NT2/D1 (cell line): Measurements from ENCODE around the gene VWCE.

Source experiments
- DNase-seq: peaks from one replicate; pipeline ENCODE4 v3.0.0-alpha.2; 2011; ENCODE audit warnings: low read depth, low spot score
- H3K27me3 ChIP-seq: 2 replicates; pipeline ENCODE4 v1.6.0; 2011; ENCODE audit warnings: mild to moderate bottlenecking; ENCODE audit not compliant: insufficient read length, insufficient read depth
- H3K36me3 ChIP-seq: 2 replicates; pipeline ENCODE4 v1.6.1; 2011; ENCODE audit warnings: mild to moderate bottlenecking, low read length, mixed read lengths; ENCODE audit not compliant: insufficient read depth, insufficient read length
- H3K4me1 ChIP-seq: 2 replicates; pipeline ENCODE4 v1.5.1; 2011; ENCODE audit not compliant: insufficient read depth, insufficient read length
- H3K4me3 ChIP-seq: 2 replicates; pipeline ENCODE4 v1.5.1; 2011; ENCODE audit warnings: low read depth; ENCODE audit not compliant: insufficient read length
- H3K9ac ChIP-seq: 2 replicates; pipeline ENCODE4 v1.6.0; 2011; ENCODE audit warnings: low read depth; ENCODE audit not compliant: insufficient read length
- H3K9me3 ChIP-seq: 2 replicates; pipeline ENCODE4 v1.5.1; 2011; ENCODE audit warnings: mild to moderate bottlenecking, low read length; ENCODE audit not compliant: insufficient read depth
- SUZ12 ChIP-seq: IDR thresholded peaks from 2 replicates; pipeline ENCODE4 v1.6.1; 2011; ENCODE audit not compliant: insufficient read length, insufficient read depth; ENCODE audit errors: extremely low read depth
- YY1 ChIP-seq: IDR thresholded peaks from 2 replicates; pipeline ENCODE4 v1.6.1; 2011; ENCODE audit not compliant: insufficient read length, insufficient read depth
- ZNF274 ChIP-seq: IDR thresholded peaks from 2 replicates; pipeline ENCODE4 v1.6.1; 2011; ENCODE audit warnings: mild to moderate bottlenecking, low read depth, low read length

The VWCE gene

DNA sequence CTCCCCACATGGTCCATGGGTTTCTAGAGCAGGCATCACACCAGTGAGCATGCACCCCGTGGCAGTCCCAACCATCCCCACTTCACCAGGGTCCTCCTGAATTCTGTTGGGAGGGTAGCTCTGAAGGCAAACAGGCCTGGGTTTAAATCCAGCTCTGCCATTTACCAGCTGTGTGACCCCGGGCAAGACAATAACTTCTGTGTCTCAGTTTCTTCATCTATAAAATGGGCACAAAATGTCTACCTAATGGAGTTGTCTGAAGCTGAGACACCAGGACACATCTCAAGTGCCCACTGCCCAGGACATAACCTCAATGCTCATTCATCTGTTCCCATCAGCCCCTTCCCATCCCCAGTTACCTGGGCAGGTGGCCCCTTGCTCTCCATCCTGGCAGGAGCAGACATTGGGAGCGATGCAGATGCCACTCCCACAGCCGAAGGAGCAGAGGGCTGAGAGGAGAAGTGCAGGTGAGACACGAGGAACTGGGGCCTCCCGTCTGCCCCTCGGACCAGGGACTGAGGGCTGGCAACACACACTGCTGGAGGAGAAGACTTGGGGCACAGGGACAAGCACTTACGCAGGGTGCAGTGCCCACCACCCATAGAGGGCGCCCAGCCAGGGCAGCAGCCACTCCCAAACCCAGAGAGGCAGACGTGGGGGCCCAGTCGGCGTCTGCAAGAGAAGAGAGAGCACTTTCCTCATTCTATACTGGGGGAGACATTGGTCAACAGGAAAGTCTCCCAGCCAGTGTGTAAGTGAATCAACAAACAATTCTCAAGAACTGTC, 4.0 kb downstream of the VWCE start:
- H3K4me1 ChIP-seq, result peaks cover 8% of the 10 kb centered on the region
- no peak overlapping the region for H3K4me3 ChIP-seq
- no peak for DNase-seq
- peaks cover 25% of the 10 kb centered on the region for H3K36me3 ChIP-seq
- peaks cover 13% of the 10 kb centered on the region for H3K27me3 ChIP-seq
- no peak overlapping the region for H3K9ac ChIP-seq
- TF ChIP-seq ZNF274 (no peak), SUZ12 (no peak), YY1 (no peak)
- no peaks in the 10 kb centered on the region for H3K9me3 ChIP-seq

DNA sequence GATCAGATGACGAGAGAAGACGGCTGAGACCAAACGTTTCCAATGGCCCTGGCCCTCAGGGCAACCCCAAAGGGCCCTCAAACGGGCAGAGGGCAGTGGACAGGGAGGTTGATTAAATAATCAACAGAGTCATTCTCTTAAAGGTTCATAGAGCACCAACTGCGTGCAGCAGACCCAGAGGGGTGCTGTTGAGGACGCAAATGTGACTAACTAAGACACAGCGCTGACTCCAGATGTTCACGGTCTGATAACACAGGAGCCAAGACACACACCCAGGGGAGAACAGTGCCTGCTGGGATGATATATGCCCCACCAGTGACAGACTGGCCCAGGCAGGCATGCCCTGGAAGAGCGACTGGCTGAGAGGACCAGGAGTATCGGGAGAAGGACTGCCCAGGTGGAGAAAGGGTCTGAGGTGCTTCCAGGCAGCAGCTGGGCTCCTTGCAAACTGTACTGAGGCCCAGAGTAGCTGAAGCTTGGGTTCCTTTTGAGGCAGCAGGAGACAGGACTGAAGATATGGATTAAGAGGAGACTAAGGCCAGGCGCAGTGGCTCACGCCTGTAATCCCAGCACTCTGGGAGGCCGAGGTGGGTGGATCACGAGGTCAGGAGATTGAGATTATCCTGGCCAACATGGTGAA, 7.7 kb downstream of the VWCE start:
- H3K4me3 ChIP-seq, result no peak overlapping the region
- H3K4me1 ChIP-seq, result peaks cover 5% of the 10 kb centered on the region
- no peak for TF ChIP-seq SUZ12
- no peak for TF ChIP-seq YY1
- no peak for TF ChIP-seq ZNF274
- no peak overlapping the region for H3K9ac ChIP-seq
- peaks cover 59% of the 10 kb centered on the region for H3K36me3 ChIP-seq
- no peak for DNase-seq
- peaks cover 7% of the 10 kb centered on the region for H3K27me3 ChIP-seq
- no peaks in the 10 kb centered on the region for H3K9me3 ChIP-seq

DNA sequence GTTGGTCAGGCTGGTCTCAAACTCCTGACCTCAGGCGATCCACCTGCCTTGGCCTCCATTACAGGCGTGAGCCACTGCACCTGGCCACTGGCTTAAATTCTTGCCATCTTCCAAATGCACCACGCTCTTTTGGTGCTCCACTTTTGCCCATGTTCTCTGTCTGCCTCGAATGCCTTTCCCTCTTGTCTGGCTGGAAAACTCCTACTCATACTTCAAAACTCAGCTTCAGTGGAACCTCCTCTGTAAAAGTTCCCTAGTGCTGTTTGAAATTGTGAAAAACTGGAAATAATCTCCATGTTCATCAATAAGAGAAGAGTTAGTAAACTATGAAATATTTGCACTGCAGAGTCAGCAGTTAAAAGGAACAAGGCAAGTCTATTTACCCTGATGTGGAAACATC, 11.5 kb downstream of the VWCE start:
- DNase-seq, result no peak
- Histone ChIP-seq H3K36me3 (peaks cover 68% of the 10 kb centered on the region), H3K9me3 (no peaks in the 10 kb centered on the region), H3K4me1 (peaks cover 17% of the 10 kb centered on the region), H3K27me3 (peaks cover 13% of the 10 kb centered on the region), H3K4me3 (no peak overlapping the region), H3K9ac (no peak overlapping the region)
- TF ChIP-seq YY1 (no peak), ZNF274 (no peak), SUZ12 (no peak)

DNA sequence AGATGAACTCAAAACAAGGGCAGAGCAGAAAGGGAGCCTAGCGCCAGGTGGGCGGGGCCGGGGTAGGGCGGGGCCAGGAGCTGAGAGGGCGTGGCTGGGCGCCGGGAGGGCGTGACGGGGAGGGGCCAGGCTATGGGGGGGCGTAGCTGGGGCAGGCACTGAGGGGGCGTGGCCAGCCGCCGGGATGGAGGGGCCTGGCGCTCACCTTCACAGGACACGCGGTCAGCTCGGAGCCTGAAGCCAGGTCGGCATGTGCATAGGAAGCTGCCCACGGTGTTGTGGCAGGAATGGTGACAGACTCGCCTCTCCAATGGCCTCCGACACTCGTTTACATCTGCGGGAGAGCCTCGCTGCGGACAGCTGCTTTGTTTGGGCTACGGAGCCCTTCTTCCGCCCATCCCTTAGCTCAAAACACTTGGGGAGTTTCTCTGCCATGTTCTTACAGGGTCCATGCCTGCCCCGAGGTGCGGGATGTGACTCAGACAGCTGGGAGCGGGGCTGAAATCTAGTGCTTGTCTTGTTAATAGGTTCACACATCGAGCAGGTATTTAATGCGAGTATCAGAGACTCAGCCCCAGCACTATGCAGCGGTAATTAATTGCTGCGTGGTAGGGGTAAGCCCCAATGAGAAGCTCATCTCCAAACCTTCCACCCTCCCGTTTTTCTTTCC, 13.4 kb downstream of the VWCE start:
- peaks cover 56% of the 10 kb centered on the region for H3K36me3 ChIP-seq
- H3K4me3 ChIP-seq, result no peak overlapping the region
- peak overlapping the region; percentile 61 for H3K9ac ChIP-seq

DNA sequence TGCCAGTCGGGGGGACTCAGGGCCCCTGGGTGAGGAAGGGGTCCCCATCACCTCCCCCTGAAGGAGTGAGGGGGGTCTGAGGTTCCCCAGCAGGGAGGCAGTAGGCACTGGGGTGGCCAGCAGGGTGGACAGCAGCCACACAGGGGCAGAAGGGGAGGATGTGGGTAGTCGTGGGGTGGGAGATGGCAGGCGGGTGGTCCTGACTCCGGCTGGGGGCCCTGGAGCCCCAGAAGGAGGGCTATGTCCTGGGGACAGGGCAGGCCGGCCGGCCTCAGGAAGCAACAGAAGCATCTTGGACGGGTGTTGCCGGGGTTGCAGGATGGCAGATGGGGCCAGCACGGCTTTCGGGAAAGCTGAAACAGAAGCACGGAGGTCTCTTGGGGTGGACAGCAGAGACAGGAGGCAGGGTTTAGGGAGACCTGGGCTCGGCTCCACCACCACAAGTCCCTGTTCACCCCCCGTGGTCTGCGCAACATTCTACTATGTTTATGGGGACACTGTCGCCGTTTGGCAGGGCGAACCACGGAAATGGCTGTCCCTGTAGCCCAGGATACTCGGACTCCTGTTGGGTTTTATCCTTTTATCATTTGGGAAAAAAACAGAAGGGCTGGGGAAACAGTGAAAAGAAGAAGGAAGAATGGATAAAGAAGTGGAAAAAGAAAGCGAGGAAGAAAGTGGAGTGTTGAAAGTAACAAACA, 14.1 kb downstream of the VWCE start:
- H3K9ac ChIP-seq, result peak overlapping the region; percentile 59
- peaks cover 52% of the 10 kb centered on the region for H3K36me3 ChIP-seq
- H3K27me3 ChIP-seq, result peaks cover 13% of the 10 kb centered on the region
- DNase-seq, result no peak
- TF ChIP-seq YY1, result no peak
- TF ChIP-seq ZNF274, result no peak
- TF ChIP-seq SUZ12, result no peak
- H3K4me3 ChIP-seq, result no peak overlapping the region
- H3K9me3 ChIP-seq, result no peaks in the 10 kb centered on the region
- peaks cover 27% of the 10 kb centered on the region for H3K4me1 ChIP-seq

More for the DNA sequence above, 13.4 kb downstream of the VWCE start:
- DNase-seq, result peak; percentile 50
- no peaks in the 10 kb centered on the region for H3K9me3 ChIP-seq
- H3K4me1 ChIP-seq, result peaks cover 27% of the 10 kb centered on the region
- TF ChIP-seq ZNF274 (no peak), YY1 (no peak)
- H3K27me3 ChIP-seq, result peaks cover 13% of the 10 kb centered on the region

DNA sequence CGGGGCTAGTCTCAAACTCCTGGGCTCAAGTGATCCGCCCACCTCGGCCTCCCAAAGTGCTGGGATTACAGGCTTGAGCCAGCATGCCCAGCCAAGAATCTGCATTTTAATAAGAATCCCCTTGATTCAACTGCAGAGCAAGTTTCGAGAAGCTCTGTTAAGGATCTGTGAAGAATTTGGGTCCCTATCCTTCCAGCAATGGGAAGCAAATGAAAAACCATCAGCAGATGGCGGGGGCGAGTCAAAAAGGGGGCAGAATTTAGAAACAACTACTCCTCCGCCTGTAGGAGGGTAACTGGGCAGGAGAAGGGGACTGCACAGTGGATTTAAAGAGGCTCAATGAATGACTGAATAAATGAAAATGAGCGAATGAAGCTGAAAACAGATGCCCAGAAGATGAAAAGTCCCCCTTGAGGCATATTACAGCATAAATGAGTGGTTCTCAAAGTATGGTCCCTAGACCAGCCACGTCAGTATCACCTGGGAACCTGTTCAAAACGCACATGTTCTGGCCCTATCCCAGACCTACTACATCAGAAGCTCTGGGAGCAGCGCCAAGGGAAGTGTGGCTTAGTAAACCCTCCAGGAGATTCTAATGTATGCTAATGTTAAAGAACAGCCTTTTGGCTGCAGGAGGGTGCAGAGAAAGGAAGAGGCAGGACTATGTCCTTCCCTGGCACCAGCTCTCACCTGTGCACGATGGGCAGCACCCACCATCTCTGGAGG, 15.0 kb downstream of the VWCE start:
- Histone ChIP-seq H3K9ac (peak overlapping the region; percentile 59), H3K4me3 (no peak overlapping the region), H3K4me1 (peaks cover 27% of the 10 kb centered on the region), H3K9me3 (no peaks in the 10 kb centered on the region), H3K27me3 (peaks cover 13% of the 10 kb centered on the region), H3K36me3 (peaks cover 50% of the 10 kb centered on the region)
- TF ChIP-seq SUZ12 (no peak), ZNF274 (no peak), YY1 (no peak)
- DNase-seq, result no peak
